Bronchial epithelial cell (primary cell): ENCODE measurements around the gene KIRREL1. TPM values are rescaled to one million over a fixed set of nuclear protein-coding genes. Genes with fewer than 3 reads are reported as not detected.
"Not testable (repeated sequence)": the region's sequence is repeated elsewhere in the genome, so short reads cannot be mapped to it uniquely, and the experiment has no call there.

ENCODE experiments used
- DNase-seq: peaks from one replicate; pipeline ENCODE4 v3.0.0-alpha.2; 2010; ENCODE audit warnings: low read depth
- FAIRE-seq: peaks from 2 replicates; lab custom pipeline; 2011; peaks lifted over from hg19 to GRCh38; lab: Jason Lieb, UNC
- H3K27me3 ChIP-seq: 2 replicates; pipeline ENCODE4 v1.5.1; 2011; ENCODE audit warnings: low read length; ENCODE audit not compliant: control insufficient read depth, insufficient read depth
- H3K36me3 ChIP-seq: 2 replicates; pipeline ENCODE4 v1.5.1; 2011; ENCODE audit warnings: low read length; ENCODE audit not compliant: control insufficient read depth, insufficient read depth
- H3K4me3 ChIP-seq: 2 replicates; pipeline ENCODE4 v1.5.1; 2011; ENCODE audit warnings: mild to moderate bottlenecking, low read depth, low read length, control low read depth
- CTCF ChIP-seq: IDR thresholded peaks from 2 replicates; pipeline ENCODE4 v1.5.1; 2011; ENCODE audit warnings: mild to moderate bottlenecking, moderate library complexity, low read length, control low read depth, inconsistent platforms; ENCODE audit not compliant: insufficient read depth, severe bottlenecking
- total RNA-seq: library from RNA; depleted of rRNA; stranded (reverse); fragments of >200 nt; gene quantifications from 2 replicates; pipeline ENCODE4 v1.2.1, GENCODE V29; 2014

The KIRREL1 gene
- total RNA-seq, 1 donor from 2014 or later, result 24.2 TPM

DNA sequence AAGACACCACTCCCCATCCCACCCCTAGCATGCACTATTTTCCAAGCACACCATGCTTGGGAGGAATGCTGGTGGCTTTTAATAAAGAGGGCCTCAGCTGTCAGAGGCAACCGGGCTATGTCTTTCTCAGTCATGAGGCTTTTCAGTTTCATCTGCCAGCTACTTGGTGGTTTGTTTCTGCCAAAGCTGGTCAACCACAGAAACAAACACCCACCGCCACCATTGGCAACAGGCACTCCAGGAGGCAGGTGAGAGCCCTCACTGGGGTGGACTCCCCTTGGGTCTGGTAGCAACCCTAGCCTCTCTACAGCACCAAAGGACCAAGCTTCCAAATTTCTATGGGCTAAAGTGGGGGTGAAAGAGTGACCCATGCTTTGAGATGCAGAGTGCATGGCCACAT lies 133.0 kb downstream of the KIRREL1 start:
- Histone ChIP-seq H3K27me3 (no peaks in the 10 kb centered on the region), H3K36me3 (no peaks in the 10 kb centered on the region), H3K4me3 (no peak overlapping the region)
- TF ChIP-seq CTCF, result no peak
- DNase-seq (no peak), FAIRE-seq (no peak)

DNA sequence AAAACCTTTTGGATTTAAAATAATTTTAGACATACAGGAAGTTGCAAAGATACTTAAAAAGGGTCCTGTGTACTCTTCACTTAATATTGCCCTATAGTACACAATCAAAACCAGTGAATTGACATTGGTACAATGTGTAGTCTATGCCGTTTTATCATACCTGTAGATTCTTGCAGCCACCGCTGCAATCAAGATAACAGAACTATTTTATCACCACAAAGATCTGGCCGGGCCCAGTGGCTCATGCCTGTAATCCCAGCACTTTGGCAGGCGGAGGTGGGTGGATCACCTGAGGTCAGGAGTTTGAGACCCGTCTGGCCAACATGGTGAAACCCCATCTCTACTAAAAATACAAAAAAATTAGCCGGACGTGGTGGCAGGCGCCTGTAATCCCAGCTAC lies 135.1 kb downstream of the KIRREL1 start:
- not testable (repeated sequence) for FAIRE-seq, H3K4me3 ChIP-seq, H3K27me3 ChIP-seq, DNase-seq, H3K36me3 ChIP-seq

DNA sequence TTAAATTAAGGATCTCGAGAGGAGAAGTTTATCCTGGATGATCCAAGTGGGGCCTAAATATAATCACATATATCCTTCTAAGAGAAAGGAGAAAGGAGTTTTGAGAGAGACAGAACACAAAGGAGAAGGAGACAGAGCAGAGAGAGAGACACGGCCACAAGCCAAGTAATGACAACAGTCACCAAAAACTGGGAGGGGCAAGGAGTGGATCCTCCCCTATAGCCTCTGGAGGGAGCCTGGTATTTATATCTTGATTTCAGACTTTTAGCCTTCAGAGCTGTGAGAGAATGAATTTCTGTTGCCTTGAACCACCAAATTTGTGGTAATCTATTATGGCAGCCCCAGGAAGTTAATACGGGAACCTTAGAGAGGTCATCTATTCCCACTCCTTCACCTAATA lies 137.8 kb downstream of the KIRREL1 start:
- Histone ChIP-seq H3K4me3 (no peak overlapping the region), H3K27me3 (no peaks in the 10 kb centered on the region), H3K36me3 (no peaks in the 10 kb centered on the region)
- no peak for FAIRE-seq
- TF ChIP-seq CTCF, result no peak
- no peak for DNase-seq

DNA sequence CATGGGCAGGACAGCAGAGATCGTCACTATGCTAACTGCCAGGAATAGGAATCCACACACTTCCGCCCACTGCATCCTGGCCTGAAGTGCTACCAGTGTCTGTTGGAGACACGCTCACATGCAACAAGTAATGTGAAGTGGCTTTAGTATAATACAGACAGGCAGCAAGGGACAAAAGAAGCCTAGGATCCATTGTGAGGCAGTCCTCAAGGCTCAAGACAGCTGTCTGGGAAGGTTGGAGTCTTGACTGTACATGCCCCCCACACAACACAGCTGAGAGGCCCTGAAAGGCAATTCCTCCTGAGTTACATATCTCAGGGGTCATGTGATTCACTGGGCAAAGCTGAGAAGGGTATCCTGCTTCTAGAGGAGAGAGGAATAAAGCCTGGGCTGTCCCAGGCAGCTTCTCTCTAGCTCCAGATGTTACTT lies 147.3 kb downstream of the KIRREL1 start:
- no peaks in the 10 kb centered on the region for H3K27me3 ChIP-seq
- no peak for FAIRE-seq
- H3K4me3 ChIP-seq, result no peak overlapping the region

DNA sequence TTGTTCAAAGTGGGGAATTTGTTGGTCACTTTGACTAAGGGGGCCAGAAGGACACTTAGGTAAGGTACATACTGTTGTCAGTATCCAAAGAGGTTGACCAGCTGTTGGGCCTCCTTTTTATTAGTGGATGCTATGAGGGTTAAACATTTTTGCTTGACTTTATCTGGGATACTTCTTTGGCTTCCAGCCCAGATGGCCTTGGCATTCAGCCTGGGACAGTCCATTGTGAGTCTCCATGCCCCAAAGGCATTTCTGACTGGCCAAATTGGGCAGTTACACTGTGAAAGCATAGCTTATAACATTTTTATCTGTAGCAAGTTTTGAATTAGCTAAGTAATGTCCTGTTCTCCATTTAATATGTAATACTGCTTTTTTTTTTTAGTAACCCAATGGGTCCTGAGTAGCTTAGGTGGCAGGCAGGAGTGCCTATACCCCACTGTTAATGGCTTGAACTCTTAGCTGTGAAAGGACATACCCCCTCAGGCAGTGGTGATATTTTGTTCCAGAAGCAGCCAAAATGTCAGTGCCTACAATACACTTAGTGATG lies 151.8 kb downstream of the KIRREL1 start:
- no peak for FAIRE-seq
- Histone ChIP-seq H3K36me3 (no peaks in the 10 kb centered on the region), H3K27me3 (no peaks in the 10 kb centered on the region), H3K4me3 (no peak overlapping the region)
- peak; percentile 74 for DNase-seq
- no peak for TF ChIP-seq CTCF

More for the DNA sequence above, 147.3 kb downstream of the KIRREL1 start:
- no peaks in the 10 kb centered on the region for H3K36me3 ChIP-seq
- TF ChIP-seq CTCF, result no peak
- DNase-seq, result peak; percentile 33

DNA sequence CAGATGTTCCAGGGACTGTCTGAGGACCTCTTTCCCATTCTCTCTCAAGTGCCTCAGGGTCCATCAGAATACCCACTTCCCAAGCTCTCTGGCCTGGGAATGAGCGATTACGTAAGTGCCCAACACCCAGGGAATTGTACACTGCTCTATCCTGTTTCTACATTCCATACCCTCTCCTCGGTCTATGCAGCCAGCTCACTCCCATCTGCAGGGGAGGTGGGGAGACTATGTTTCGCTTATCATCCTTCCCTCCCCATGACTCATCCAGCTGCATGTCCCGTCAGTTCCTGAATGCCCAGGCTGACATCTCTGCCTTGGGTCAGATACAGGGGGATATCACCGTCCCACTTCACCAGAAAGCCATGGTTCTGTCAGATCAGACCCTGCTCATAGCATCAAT lies 152.7 kb downstream of the KIRREL1 start:
- Histone ChIP-seq H3K4me3 (no peak overlapping the region), H3K36me3 (no peaks in the 10 kb centered on the region), H3K27me3 (no peaks in the 10 kb centered on the region)
- no peak for TF ChIP-seq CTCF
- DNase-seq (peak; percentile 99), FAIRE-seq (peak; percentile 77)
